GM12878 (cell line): Measurements from ENCODE around the gene LIMA1. TPM values are rescaled to one million over a fixed set of nuclear protein-coding genes. Genes with fewer than 3 reads are reported as not detected.
"Not testable (repeated sequence)": the region's sequence is repeated elsewhere in the genome, so short reads cannot be mapped to it uniquely, and the experiment has no call there.

Experiments used
- ATAC-seq: fragments of 200-7000 bp; cut with Tn5 transposase; 3 replicates; pipeline ENCODE4 v1.9.1; 2020; ENCODE audit warnings: mild to moderate bottlenecking, moderate library complexity
- BruUV-seq: library from RNA; stranded (reverse); fragments of 400-500 nt; replicated peaks from 2 replicates; lab custom pipeline; 2021; lab: Mats Ljungman, UMichigan
- CTCF ChIA-PET: fragments of 300-600 bp; sonication (Branson Sonifier 250); formaldehyde crosslinking; extraction: SDS; loops from one replicate; lab custom pipeline; 2021; ENCODE audit warnings: inconsistent platforms; lab: Yijun Ruan, JAX
- POLR2A ChIA-PET: fragments of 350-600 bp; formaldehyde crosslinking; extraction: SDS; loops from one replicate; lab custom pipeline; 2021; ENCODE audit warnings: inconsistent platforms; lab: Charles Lee
- RAD21 ChIA-PET: fragments of 300-600 bp; sonication (Branson Sonifier 250); formaldehyde crosslinking; loops from one replicate; lab custom pipeline; 2023; ENCODE audit warnings: antibody characterized with exemption; ENCODE audit not compliant: unreplicated experiment; lab: Charles Lee
- SMC1A ChIA-PET: fragments of 300-600 bp; sonication (Branson Sonifier 250); formaldehyde crosslinking; loops from one replicate; lab custom pipeline; 2023; ENCODE audit not compliant: unreplicated experiment, uncharacterized antibody; lab: Charles Lee
- DNase-seq: peaks from one replicate; pipeline ENCODE4 v3.0.0-alpha.2; 2011; ENCODE audit warnings: low read depth, low spot score
- FAIRE-seq: peaks from 3 replicates; lab custom pipeline; 2011; peaks lifted over from hg19 to GRCh38; lab: Jason Lieb, UNC
- H2AFZ ChIP-seq: 2 replicates; pipeline ENCODE4 v1.6.0; 2011; ENCODE audit warnings: low read depth, low read length, control low read depth; ENCODE audit not compliant: control insufficient read depth
- H3K27ac ChIP-seq: 2 replicates; pipeline ENCODE4 v1.5.1; 2011; ENCODE audit warnings: control low read depth; ENCODE audit not compliant: control insufficient read depth, insufficient read depth
- H3K27me3 ChIP-seq, 2 experiments: replicated peaks in 1 of 2; 2 replicates each; pipeline versions ENCODE4 v1.6.0 to v1.6.1; 2011; ENCODE audit warnings: low read length in 1 of 2; ENCODE audit not compliant: control insufficient read depth in 2 of 2, insufficient read depth in 2 of 2
- H3K36me3 ChIP-seq, 2 experiments: 2 replicates each; pipeline ENCODE4 v1.5.1; 2011; ENCODE audit warnings: low read length in 1 of 2; ENCODE audit not compliant: control insufficient read depth in 2 of 2, insufficient read depth in 2 of 2
- H3K4me1 ChIP-seq: 2 replicates; pipeline ENCODE4 v1.6.1; 2011; ENCODE audit warnings: mild to moderate bottlenecking, low read length, moderate library complexity, mixed read lengths; ENCODE audit not compliant: control insufficient read depth, insufficient read depth
- H3K4me2 ChIP-seq: 2 replicates; pipeline ENCODE4 v1.6.0; 2011; ENCODE audit warnings: control low read depth; ENCODE audit not compliant: control insufficient read depth, insufficient read depth
- H3K4me3 ChIP-seq: fragments of 200-600 bp; sonication (generic); 2 replicates; pipeline ENCODE4 v1.5.1; 2016
- H3K79me2 ChIP-seq: 2 replicates; pipeline ENCODE4 v1.6.0; 2011; ENCODE audit warnings: low read length; ENCODE audit not compliant: control insufficient read depth, insufficient read depth
- H3K9ac ChIP-seq: 2 replicates; pipeline ENCODE4 v1.8.0; 2011; ENCODE audit warnings: low read length, control low read depth, mixed read lengths; ENCODE audit not compliant: control insufficient read depth, insufficient read depth
- H3K9me3 ChIP-seq: replicated peaks from 3 replicates; pipeline ENCODE4 v1.5.1; 2011; ENCODE audit warnings: mild to moderate bottlenecking, low read length; ENCODE audit not compliant: control insufficient read depth, insufficient read depth
- H4K20me1 ChIP-seq: 2 replicates; pipeline ENCODE4 v1.6.0; 2011; ENCODE audit not compliant: control insufficient read depth, insufficient read depth
- ASH2L ChIP-seq: fragments of 300-600, 200-600 bp; sonication (generic); IDR thresholded peaks from 2 replicates; pipeline ENCODE4 v1.6.1; 2017; ENCODE audit warnings: low read depth, mild to moderate bottlenecking, borderline replicate concordance
- BACH1 ChIP-seq: fragments of 450-650 bp; IDR thresholded peaks from 2 replicates; pipeline ENCODE4 v1.6.1; 2017; ENCODE audit warnings: mild to moderate bottlenecking, borderline replicate concordance
- BHLHE40 ChIP-seq, 2 experiments: fragments of 450-650 bp in 1 of 2; IDR thresholded peaks; 2 replicates each; pipeline ENCODE4 v1.6.1; 2011 to 2017; ENCODE audit warnings: low read depth in 2 of 2, borderline replicate concordance in 1 of 2, improper control_type of control experiment in 1 of 2, low read length in 1 of 2, mild to moderate bottlenecking in 1 of 2
- CBX3 ChIP-seq: fragments of 200-600 bp; sonication (generic); IDR thresholded peaks from 2 replicates; pipeline ENCODE4 v1.6.1; 2016; ENCODE audit warnings: low read depth, borderline replicate concordance
- CHD1 ChIP-seq: IDR thresholded peaks from 2 replicates; pipeline ENCODE4 v1.6.1; 2012; ENCODE audit warnings: low read depth, low read length, improper control_type of control experiment
- CREM ChIP-seq: IDR thresholded peaks from 2 replicates; pipeline ENCODE4 v1.6.1; 2014; ENCODE audit warnings: antibody characterized with exemption, low read depth
- EZH2 ChIP-seq: IDR thresholded peaks from 2 replicates; pipeline ENCODE4 v1.6.1; 2012; ENCODE audit warnings: low read depth, mild to moderate bottlenecking, control low read depth, inconsistent platforms, low read length, borderline replicate concordance; ENCODE audit not compliant: control insufficient read depth
- IKZF1 ChIP-seq: fragments of 450-650 bp; conservative IDR thresholded peaks from 2 replicates; pipeline ENCODE4 v1.6.1; 2017; ENCODE audit warnings: antibody characterized with exemption, mild to moderate bottlenecking
- JUNB ChIP-seq: IDR thresholded peaks from 2 replicates; pipeline ENCODE4 v1.6.1; 2016; ENCODE audit warnings: antibody characterized with exemption, mild to moderate bottlenecking
- MEF2B ChIP-seq: fragments of 450-650 bp; IDR thresholded peaks from 2 replicates; pipeline ENCODE4 v1.6.1; 2018; ENCODE audit warnings: mild to moderate bottlenecking, moderate library complexity; ENCODE audit not compliant: partially characterized antibody, poor library complexity, severe bottlenecking
- NFIC ChIP-seq: IDR thresholded peaks from 2 replicates; pipeline ENCODE4 v1.6.1; 2012; ENCODE audit warnings: low read depth, mild to moderate bottlenecking, inconsistent platforms, low read length, moderate library complexity
- NRF1 ChIP-seq: conservative IDR thresholded peaks from 2 replicates; pipeline ENCODE4 v1.6.1; 2011; ENCODE audit warnings: mild to moderate bottlenecking, low read depth, low read length, improper control_type of control experiment
- PKNOX1 ChIP-seq: fragments of 450-650 bp; IDR thresholded peaks from 2 replicates; pipeline ENCODE4 v1.6.1; 2016; ENCODE audit warnings: mild to moderate bottlenecking
- PML ChIP-seq: IDR thresholded peaks from 2 replicates; pipeline ENCODE4 v1.6.1; 2012; ENCODE audit warnings: low read length, inconsistent platforms
- SIN3A ChIP-seq: IDR thresholded peaks from 2 replicates; pipeline ENCODE4 v1.6.1; 2012; ENCODE audit warnings: low read depth, low read length, improper control_type of control experiment
- STAT1 ChIP-seq: fragments of 450-650 bp; conservative IDR thresholded peaks from 2 replicates; pipeline ENCODE4 v1.6.1; 2014; ENCODE audit warnings: antibody characterized with exemption, mild to moderate bottlenecking
- TCF12 ChIP-seq: IDR thresholded peaks from 2 replicates; pipeline ENCODE4 v1.6.1; 2011; ENCODE audit warnings: low read depth, mild to moderate bottlenecking, low read length
- TCF7 ChIP-seq: IDR thresholded peaks from 2 replicates; pipeline ENCODE4 v1.6.1; 2014; ENCODE audit warnings: antibody characterized with exemption, borderline replicate concordance
- WGBS: methylation state at CpG from one replicate; pipeline ENCODE4 v1.1.6; 2016; ENCODE audit warnings: low lambda C conversion rate; ENCODE audit not compliant: insufficient replicate concordance, insufficient coverage; ENCODE audit errors: missing lambda C conversion rate; 5-methylcytosine and 5-hydroxymethylcytosine counted together
- in situ Hi-C: fragments of 300-500 bp; cut with MboI; formaldehyde crosslinking; loops from 9 replicates; pipeline ENCODE4 v1.14.3; 2018; ENCODE audit warnings: mixed read lengths
- intact Hi-C: fragments of 100-400 bp; cut with micrococcal nuclease; formaldehyde crosslinking; loops from one replicate; pipeline ENCODE4 v1.14.2; 2022; ENCODE audit not compliant: unreplicated experiment
- polyA plus RNA-seq, 11 experiments: library from polyadenylated mRNA; depleted of rRNA in 4 of 11; unstranded in 6 of 11; stranded (reverse) in 5 of 11; fragments of >200 nt; fragmentation: Nextera tagmentation in 4 of 11; fragmentation: Illumina TruSeq in 1 of 11; extraction: Ambion mirVana in 4 of 11; extraction: Trizol in 1 of 11; gene quantifications; 1 replicate in 1 of 11; 2 replicates in 10 of 11; pipeline versions ENCODE4 v1.2.1 to v1.2.3, GENCODE V29; 2011 to 2016; ENCODE audit warnings: inconsistent platforms in 2 of 11, missing spikeins in 2 of 11, low read depth in 1 of 11
- total RNA-seq, 4 experiments: library from RNA; depleted of rRNA in 3 of 4; stranded (reverse); fragments of >200 nt in 3 of 4; fragmentation: Illumina TruSeq in 1 of 4; extraction: Trizol in 1 of 4; gene quantifications; 2 replicates each; pipeline versions ENCODE4 v1.2.1 to v1.2.3, GENCODE V29; 2013 to 2021

LIMA1 gene
- total and polyA plus RNA-seq, 10 of the 15 experiments (the other 5 are each of a cell fraction or from before 2014, with no cell fraction given): 53.2 to 109 (median 60.8) TPM

- no peak overlapping the region for H3K9ac ChIP-seq
- no peak for FAIRE-seq
- peak overlapping the region; percentile 20; the same call in 1 of the 2 replicates for H3K4me3 ChIP-seq
- peak overlapping the region; percentile 75 for H3K4me2 ChIP-seq
- SMC1A ChIA-PET: interaction anchor here (0.8 to 6.6 kb wide), 3 partner anchors 28 to 66 kb away, joined by 3 to 97 read pairs (median 46); no protein-coding TSS in a partner anchor
- POLR2A ChIA-PET: interaction anchor here (0.8 to 2.8 kb wide), 2 partner anchors 17 to 27 kb away, joined by 3 to 26 read pairs; no protein-coding TSS in a partner anchor
- in situ Hi-C loops (no loop called here), intact Hi-C loops (no loop called here)
- ATAC-seq: no peak
- CTCF ChIA-PET: interaction anchor here (2.1 to 3.9 kb wide), 3 partner anchors 27 to 137 kb away, joined by 6 to 20 read pairs (median 14); partner anchors contain the start of gene COX14
- no peaks in the 10 kb centered on the region for H4K20me1 ChIP-seq
- TF ChIP-seq CREM: no peak
- TF ChIP-seq TCF12: no peak
- no peak for TF ChIP-seq PKNOX1
- TF ChIP-seq IKZF1: no peak
- TF ChIP-seq NRF1: no peak
- no peak for TF ChIP-seq MEF2B
- no peak for TF ChIP-seq EZH2
- no peak for TF ChIP-seq BHLHE40 (IDR thresholded peaks at IDR 0.05; ENCODE audit: borderline replicate concordance in 1 of 2, low read depth in 2 of 2, low read length in 1 of 2)
- no peak for TF ChIP-seq BACH1
- TF ChIP-seq PML: no peak
- no peak for TF ChIP-seq SIN3A
- TF ChIP-seq NFIC: no peak
- no peak for TF ChIP-seq STAT1
- no peak for TF ChIP-seq ASH2L
- TF ChIP-seq JUNB: no peak
- no peak for TF ChIP-seq CBX3
- no peak for TF ChIP-seq CHD1
- no peak for TF ChIP-seq TCF7
- H3K9me3 ChIP-seq: no peaks in the 10 kb centered on the region
- no peak for DNase-seq
- H3K27me3 ChIP-seq: no peaks in the 10 kb centered on the region
- WGBS: 99% methylated on average over 4 of the region's 4 CpGs
- no peak overlapping the region for H3K27ac ChIP-seq
- H3K36me3 ChIP-seq: no peaks in the 10 kb centered on the region
- 0 out of 2 replicates have a peak overlapping the region, but pooled peaks have one; percentile 4 for H2AFZ ChIP-seq
- no TSS peak for BruUV-seq
- RAD21 ChIA-PET: interaction anchor here (0.9 to 4.0 kb wide), 5 partner anchors 16 to 36 kb away, joined by 3 to 51 read pairs (median 13); no protein-coding TSS in a partner anchor
- H3K4me1 ChIP-seq: peaks cover 50% of the 10 kb centered on the region
- H3K79me2 ChIP-seq: no peaks in the 10 kb centered on the region
These were observed 34.9 kb downstream of the LIMA1 start for GRCh38 chr12:50248411-50248810.

- H3K27me3 ChIP-seq, ATAC-seq, in situ Hi-C loops, H3K36me3 ChIP-seq, H2AFZ ChIP-seq, H3K27ac ChIP-seq, H4K20me1 ChIP-seq, H3K4me3 ChIP-seq, BruUV-seq, H3K9me3 ChIP-seq, DNase-seq, FAIRE-seq, H3K79me2 ChIP-seq, H3K4me2 ChIP-seq, H3K9ac ChIP-seq: not testable (repeated sequence)
- intact Hi-C loops: loop anchor here (2.0 kb wide), 1 partner anchor 27 kb away; no protein-coding TSS in a partner anchor
- 43% methylated on average over 9 of the region's 9 CpGs for WGBS
- peaks cover 43% of the 10 kb centered on the region for H3K4me1 ChIP-seq
- CTCF ChIA-PET: interaction anchor here (1.1 to 3.9 kb wide), 6 partner anchors 24 to 163 kb away, joined by 3 to 20 read pairs (median 4); partner anchors contain the start of genes LIMA1 and SMARCD1
- SMC1A ChIA-PET: interaction anchor here (0.8 to 6.6 kb wide), 6 partner anchors 23 to 135 kb away, joined by 3 to 97 read pairs (median 8); partner anchors contain the start of genes COX14 and LIMA1
- POLR2A ChIA-PET: interaction anchor here (0.6 to 2.8 kb wide), 4 partner anchors 15 to 26 kb away, joined by 3 to 26 read pairs (median 6); no protein-coding TSS in a partner anchor
- RAD21 ChIA-PET: interaction anchor here (0.9 to 4.0 kb wide), 10 partner anchors 12 to 417 kb away, joined by 3 to 51 read pairs (median 4); no protein-coding TSS in a partner anchor
These were observed 35.7 kb downstream of the LIMA1 start for GRCh38 chr12:50247665-50248064.
